Natural killer cell treated with Interleukin-12 subunit alpha and Interleukin-12 subunit beta and Interleukin-15 and Interleukin-18, amount 100 ng/mL, for 72 hours (primary cell): ENCODE data around the gene ULBP1. TPM values are rescaled to one million over a fixed set of nuclear protein-coding genes. Genes with fewer than 3 reads are reported as not detected.
"Not testable (repeated sequence)": the region's sequence is repeated elsewhere in the genome, so short reads cannot be mapped to it uniquely, and the experiment has no call there.

Source experiments
- ATAC-seq, 2 donors: fragments of 150-1000 bp; cut with Tn5 transposase in 1 of 2; sonication (Bioruptor Pico), chemical (Tn5 transposase) in 1 of 2; 2 replicates each; pipeline ENCODE4 v1.10.0; 2021
- DNase-seq: peaks from one replicate; pipeline ENCODE4 v3.0.0; 2022; ENCODE audit warnings: low spot score
- H3K27ac Mint-ChIP-seq, 2 donors: 1 replicate in 1 of 2; 2 replicates in 1 of 2; pipeline ENCODE4 v1.8.0; 2022; ENCODE audit warnings: mixed read lengths in 2 of 2, mild to moderate bottlenecking in 1 of 2, moderate library complexity in 1 of 2
- H3K27me3 Mint-ChIP-seq, 2 donors: 1 replicate in 1 of 2; 2 replicates in 1 of 2; pipeline ENCODE4 v1.8.0; 2022; ENCODE audit warnings: mixed read lengths in 2 of 2
- H3K36me3 Mint-ChIP-seq: one replicate; pipeline ENCODE4 v1.8.0; 2022; ENCODE audit warnings: mixed read lengths
- H3K4me1 Mint-ChIP-seq, 2 donors: 1 replicate in 1 of 2; 2 replicates in 1 of 2; pipeline ENCODE4 v1.8.0; 2022; ENCODE audit warnings: low read depth in 2 of 2, mixed read lengths in 2 of 2, mild to moderate bottlenecking in 1 of 2
- H3K4me3 Mint-ChIP-seq: one replicate; pipeline ENCODE4 v1.8.0; 2022; ENCODE audit warnings: mixed read lengths
- H3K9me3 Mint-ChIP-seq: 2 replicates; pipeline ENCODE4 v1.8.0; 2022; ENCODE audit warnings: mixed read lengths
- total RNA-seq, 2 donors: library from RNA; stranded (reverse); gene quantifications; one replicate each; pipeline ENCODE4 v1.2.3, GENCODE V29; 2022

The ULBP1 gene
- total RNA-seq = 1 to 10 TPM in 1 of 2 donors, under 1 TPM in 1; 0.31 to 1.5 TPM

- H3K27ac Mint-ChIP-seq = peak within 1 kb of the TSS; percentile 65 to 76
- H3K9me3 Mint-ChIP-seq = no peaks in the 10 kb centered on the region
These were observed at the start of gene ULBP1 for GRCh38 chr6:149963462-149964307. ULBP1 (plus strand) TSS chr6:149963943; CDS start chr6:149964050, 107 bp downstream.

GRCh38 chr6:149915970-149916865 is 47.5 kb upstream of the ULBP1 start:
- Mint-ChIP-seq H3K27me3 (peaks cover 40 to 51% of the 10 kb centered on the region in 2 donors), H3K9me3 (no peaks in the 10 kb centered on the region), H3K36me3 (no peaks in the 10 kb centered on the region), H3K27ac (no peak overlapping the region), H3K4me3 (no peak overlapping the region), H3K4me1 (no peaks in the 10 kb centered on the region)
- no peak for ATAC-seq
- no peak for DNase-seq

More at GRCh38 chr6:149963462-149964307, at the start of gene ULBP1:
- H3K27me3 Mint-ChIP-seq = peaks cover 60 to 79% of the 10 kb centered on the region in 2 donors
- peaks cover 29% of the 10 kb centered on the region in 2 donors for H3K4me1 Mint-ChIP-seq
- H3K36me3 Mint-ChIP-seq = no peaks in the 10 kb centered on the region
- H3K4me3 Mint-ChIP-seq = peak within 1 kb of the TSS; percentile 93
- peak; percentile 82 to 90 for ATAC-seq
- peak; percentile 77 for DNase-seq

GRCh38 chr6:149917679-149918078 is 46.1 kb upstream of the ULBP1 start:
- Mint-ChIP-seq H3K4me1 (peaks cover 0 to 4% of the 10 kb centered on the region in 2 donors), H3K27ac (no peak overlapping the region), H3K9me3 (no peaks in the 10 kb centered on the region), H3K27me3 (peaks cover 46 to 62% of the 10 kb centered on the region in 2 donors), H3K4me3 (no peak overlapping the region), H3K36me3 (no peaks in the 10 kb centered on the region)
- ATAC-seq (no peak), DNase-seq (no peak)

- ATAC-seq (no peak), DNase-seq (no peak)
- Mint-ChIP-seq H3K4me3 (no peak overlapping the region), H3K4me1 (peaks cover 5 to 11% of the 10 kb centered on the region in 2 donors), H3K27me3 (peaks cover 45 to 63% of the 10 kb centered on the region in 2 donors), H3K27ac (no peak overlapping the region), H3K9me3 (no peaks in the 10 kb centered on the region), H3K36me3 (no peaks in the 10 kb centered on the region)
These were observed 45.4 kb upstream of the ULBP1 start for GRCh38 chr6:149918151-149918905.

GRCh38 chr6:149919126-149919833 is 44.5 kb upstream of the ULBP1 start:
- H3K9me3 Mint-ChIP-seq, ATAC-seq, DNase-seq, H3K27ac Mint-ChIP-seq, H3K36me3 Mint-ChIP-seq, H3K4me3 Mint-ChIP-seq: not testable (repeated sequence)
- peaks cover 47 to 62% of the 10 kb centered on the region in 2 donors for H3K27me3 Mint-ChIP-seq
- peaks cover 9 to 14% of the 10 kb centered on the region in 2 donors for H3K4me1 Mint-ChIP-seq

GRCh38 chr6:149919834-149920225 is 43.9 kb upstream of the ULBP1 start:
- Mint-ChIP-seq H3K27me3 (peaks cover 51 to 62% of the 10 kb centered on the region in 2 donors), H3K36me3 (no peaks in the 10 kb centered on the region), H3K27ac (no peak overlapping the region), H3K9me3 (no peaks in the 10 kb centered on the region), H3K4me3 (no peak overlapping the region), H3K4me1 (peaks cover 9 to 14% of the 10 kb centered on the region in 2 donors)
- DNase-seq (no peak), ATAC-seq (no peak)

- no peaks in the 10 kb centered on the region for H3K9me3 Mint-ChIP-seq
These were observed 42.4 kb upstream of the ULBP1 start for GRCh38 chr6:149921361-149921760.

GRCh38 chr6:149922091-149922490 is 41.7 kb upstream of the ULBP1 start:
- Mint-ChIP-seq H3K4me1 (peaks cover 15 to 17% of the 10 kb centered on the region in 2 donors), H3K27me3 (peaks cover 59 to 80% of the 10 kb centered on the region in 2 donors), H3K4me3 (peak overlapping the region; percentile 17)
- DNase-seq, ATAC-seq, H3K36me3 Mint-ChIP-seq, H3K9me3 Mint-ChIP-seq, H3K27ac Mint-ChIP-seq: not testable (repeated sequence)

More at GRCh38 chr6:149921361-149921760, 42.4 kb upstream of the ULBP1 start:
- no peak overlapping the region for H3K4me3 Mint-ChIP-seq
- H3K4me1 Mint-ChIP-seq = peaks cover 13 to 16% of the 10 kb centered on the region in 2 donors
- ATAC-seq (no peak), DNase-seq (no peak)
- H3K36me3 Mint-ChIP-seq = no peaks in the 10 kb centered on the region
- no peak overlapping the region for H3K27ac Mint-ChIP-seq
- peaks cover 61 to 74% of the 10 kb centered on the region in 2 donors for H3K27me3 Mint-ChIP-seq

GRCh38 chr6:149922642-149923326 is 41.0 kb upstream of the ULBP1 start, which contains the start of gene RAET1G:
RAET1G (minus strand) TSS chr6:149923121; CDS start chr6:149923010, 111 bp downstream.
- DNase-seq (peak; percentile 71), ATAC-seq (peak; percentile 90)

GRCh38 chr6:149923327-149923986 is 40.3 kb upstream of the ULBP1 start:
- ATAC-seq = peak in 1 of 2 donors; percentile 8
- DNase-seq = no peak
- Mint-ChIP-seq H3K4me1 (peaks cover 15 to 17% of the 10 kb centered on the region in 2 donors), H3K9me3 (no peaks in the 10 kb centered on the region), H3K27me3 (peaks cover 72 to 93% of the 10 kb centered on the region in 2 donors), H3K27ac (no peak overlapping the region), H3K4me3 (peak overlapping the region; percentile 68), H3K36me3 (no peaks in the 10 kb centered on the region)

More at GRCh38 chr6:149922642-149923326, 41.0 kb upstream of the ULBP1 start, which contains the start of gene RAET1G:
- Mint-ChIP-seq H3K27ac (no peak within 1 kb of the TSS), H3K9me3 (no peaks in the 10 kb centered on the region), H3K4me3 (peak within 1 kb of the TSS; percentile 68), H3K27me3 (peaks cover 65 to 87% of the 10 kb centered on the region in 2 donors), H3K36me3 (no peaks in the 10 kb centered on the region), H3K4me1 (peaks cover 15 to 17% of the 10 kb centered on the region in 2 donors)

- Mint-ChIP-seq H3K4me1 (peaks cover 15 to 17% of the 10 kb centered on the region in 2 donors), H3K27me3 (peaks cover 75 to 94% of the 10 kb centered on the region in 2 donors), H3K27ac (no peak overlapping the region), H3K9me3 (no peaks in the 10 kb centered on the region), H3K4me3 (no peak overlapping the region), H3K36me3 (no peaks in the 10 kb centered on the region)
- no peak for DNase-seq
- no peak for ATAC-seq
These were observed 39.4 kb upstream of the ULBP1 start for GRCh38 chr6:149924206-149924932.
